Suprapubic skin (tissue), 3 donors: ENCODE results near the gene DGCR2.

Source experiments
- CTCF ChIP-seq, 2 donors: fragments of 200-600 bp in 1 of 2; fragments of 450-650 bp in 1 of 2; sonication (generic) in 1 of 2; IDR thresholded peaks; one replicate each; pipeline ENCODE4 v1.5.1; 2016 to 2019; ENCODE audit warnings: antibody characterized with exemption in 2 of 2, mild to moderate bottlenecking in 1 of 2, moderate library complexity in 1 of 2
- EP300 ChIP-seq: sonication (generic); formaldehyde crosslinking; IDR thresholded peaks from one replicate; pipeline ENCODE4 v1.6.1; 2017; ENCODE audit warnings: antibody characterized with exemption
- POLR2A ChIP-seq, 2 donors: fragments of 450-650 bp; IDR thresholded peaks; one replicate each; pipeline ENCODE4 v1.6.1; 2017; ENCODE audit warnings: antibody characterized with exemption in 2 of 2, mild to moderate bottlenecking in 2 of 2, moderate library complexity in 2 of 2

DNA sequence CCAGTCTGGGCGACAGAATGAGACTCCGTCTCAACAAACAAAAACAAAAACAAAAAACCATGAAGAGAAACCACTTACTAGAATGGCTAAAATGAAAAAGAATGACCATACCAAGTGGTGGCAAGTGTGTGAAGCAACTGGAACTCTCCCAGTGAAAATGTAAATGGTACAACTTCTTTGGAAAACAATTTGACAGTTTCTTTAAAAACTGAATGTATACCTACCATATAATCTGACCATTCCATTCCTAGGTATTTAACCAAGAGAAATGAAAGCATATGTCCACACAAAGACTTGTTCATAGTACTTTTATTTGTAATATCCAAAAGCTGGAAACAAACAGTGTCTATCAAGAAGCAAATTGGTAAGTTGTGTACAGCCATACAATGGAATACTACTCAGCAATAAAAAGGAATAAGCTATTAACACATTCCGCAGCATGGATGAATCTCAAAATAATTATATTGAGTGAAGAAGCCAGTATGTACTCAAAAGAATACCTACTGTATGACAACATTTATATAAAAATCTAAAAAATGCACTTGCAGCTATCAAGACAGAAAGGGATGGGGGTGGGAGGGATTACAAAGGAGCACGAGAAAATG lies 27.7 kb downstream of the DGCR2 start:
- TF ChIP-seq POLR2A (IDR thresholded peaks at IDR 0.05) (no peak), CTCF (IDR thresholded peaks at IDR 0.05) (no peak), EP300 (no peak)
